ENCODE data around the gene SNAPC1. TPM values are rescaled to one million over a fixed set of nuclear protein-coding genes. Genes with fewer than 3 reads are reported as not detected.
A peak's percentile ranks its signal among the peaks of the same experiment; 100 is the strongest.

SNAPC1 gene, protein sequence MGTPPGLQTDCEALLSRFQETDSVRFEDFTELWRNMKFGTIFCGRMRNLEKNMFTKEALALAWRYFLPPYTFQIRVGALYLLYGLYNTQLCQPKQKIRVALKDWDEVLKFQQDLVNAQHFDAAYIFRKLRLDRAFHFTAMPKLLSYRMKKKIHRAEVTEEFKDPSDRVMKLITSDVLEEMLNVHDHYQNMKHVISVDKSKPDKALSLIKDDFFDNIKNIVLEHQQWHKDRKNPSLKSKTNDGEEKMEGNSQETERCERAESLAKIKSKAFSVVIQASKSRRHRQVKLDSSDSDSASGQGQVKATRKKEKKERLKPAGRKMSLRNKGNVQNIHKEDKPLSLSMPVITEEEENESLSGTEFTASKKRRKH
- 10.0 and 11.7 TPM in 2 replicates for total RNA-seq (2022)
- percentile 84 among the genes with signal in this experiment for Bru-seq, nascent RNA
- percentile 76 among the genes with signal in this experiment for BruChase-seq, experiment 1, labeled RNA remaining after a 6-hour chase
- BruChase-seq, experiment 2, labeled RNA remaining after a 2-hour chase: percentile 79 among the genes with signal in this experiment
- long read RNA-seq, transcript SNAPC1-201 (10 exons, 2,656 nt): major isoform, 25 of 31 reads
- long read RNA-seq, partial matches to known transcripts: 1 of 31 reads
- long read RNA-seq, other reads (novel, unspliced or antisense): 5 of 31 reads

DNA sequence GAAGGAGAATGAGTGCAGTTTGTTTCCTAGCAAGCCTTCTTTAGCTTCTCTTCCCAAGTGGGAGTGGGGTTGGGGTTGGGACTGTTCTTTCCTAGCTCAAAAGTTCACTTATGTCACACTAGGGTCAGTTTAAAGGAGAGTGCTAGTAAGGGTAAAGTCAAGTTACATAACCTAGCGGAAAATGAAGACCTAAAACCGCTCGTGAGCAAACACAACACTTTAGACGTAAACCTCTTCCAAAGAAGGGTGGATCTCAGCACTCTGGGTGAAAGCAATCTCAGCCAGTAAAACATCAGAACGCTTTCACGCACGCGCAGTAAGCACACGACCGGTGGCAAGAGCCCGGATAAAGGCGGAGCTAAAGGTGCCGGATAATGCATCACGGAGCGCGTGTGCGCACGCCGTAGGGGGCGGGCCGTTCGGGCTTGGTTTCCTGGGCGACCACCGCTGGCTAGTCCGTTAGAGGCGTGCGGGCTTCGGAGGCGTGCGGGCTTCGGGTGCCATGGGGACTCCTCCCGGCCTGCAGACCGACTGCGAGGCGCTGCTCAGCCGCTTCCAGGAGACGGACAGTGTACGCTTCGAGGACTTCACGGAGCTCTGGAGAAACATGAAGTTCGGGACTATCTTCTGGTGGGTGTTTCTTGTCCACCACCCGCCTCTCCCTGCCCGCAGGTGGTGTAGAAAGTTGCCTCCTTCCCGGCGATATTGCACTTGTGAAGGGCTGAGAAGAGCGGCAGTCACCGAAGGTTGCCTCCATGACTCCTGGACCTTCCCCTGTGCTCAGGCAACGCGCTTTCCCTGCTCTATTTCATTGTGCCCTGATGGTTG, at the start of gene SNAPC1:
Gene SNAPC1, plus strand, starts transcription at position 462 of the 828 bp plus-strand sequence. Its CDS starts 41 bp downstream, at position 503.
- Mint-ChIP-seq H3K36me3 (ENCODE audit: insufficient read depth, unreplicated experiment) (peaks cover 34% of the 10 kb centered on the region), H3K4me1 (ENCODE audit: low read depth, unreplicated experiment) (peaks cover 25% of the 10 kb centered on the region), H3K27ac (ENCODE audit: unreplicated experiment) (peak within 1 kb of the TSS; percentile 24), H3K27me3 (ENCODE audit: unreplicated experiment) (no peaks in the 10 kb centered on the region), H3K9me3 (ENCODE audit: low read depth, unreplicated experiment) (no peaks in the 10 kb centered on the region), H3K4me3 (ENCODE audit: low read depth, unreplicated experiment) (peak within 1 kb of the TSS; percentile 97)
- TF ChIP-seq, protein P1, sequence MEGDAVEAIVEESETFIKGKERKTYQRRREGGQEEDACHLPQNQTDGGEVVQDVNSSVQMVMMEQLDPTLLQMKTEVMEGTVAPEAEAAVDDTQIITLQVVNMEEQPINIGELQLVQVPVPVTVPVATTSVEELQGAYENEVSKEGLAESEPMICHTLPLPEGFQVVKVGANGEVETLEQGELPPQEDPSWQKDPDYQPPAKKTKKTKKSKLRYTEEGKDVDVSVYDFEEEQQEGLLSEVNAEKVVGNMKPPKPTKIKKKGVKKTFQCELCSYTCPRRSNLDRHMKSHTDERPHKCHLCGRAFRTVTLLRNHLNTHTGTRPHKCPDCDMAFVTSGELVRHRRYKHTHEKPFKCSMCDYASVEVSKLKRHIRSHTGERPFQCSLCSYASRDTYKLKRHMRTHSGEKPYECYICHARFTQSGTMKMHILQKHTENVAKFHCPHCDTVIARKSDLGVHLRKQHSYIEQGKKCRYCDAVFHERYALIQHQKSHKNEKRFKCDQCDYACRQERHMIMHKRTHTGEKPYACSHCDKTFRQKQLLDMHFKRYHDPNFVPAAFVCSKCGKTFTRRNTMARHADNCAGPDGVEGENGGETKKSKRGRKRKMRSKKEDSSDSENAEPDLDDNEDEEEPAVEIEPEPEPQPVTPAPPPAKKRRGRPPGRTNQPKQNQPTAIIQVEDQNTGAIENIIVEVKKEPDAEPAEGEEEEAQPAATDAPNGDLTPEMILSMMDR (IDR thresholded peaks at IDR 0.05; ENCODE audit: unreplicated experiment): no peak
- CTCF ChIA-PET: interaction anchor here (0.7 to 1.4 kb wide), 6 partner anchors 10 to 242 kb away, joined by 3 to 7 read pairs (median 3); no protein-coding TSS in a partner anchor
- TSS peak; percentile 43 for BruUV-seq (replicated peaks)
- intact Hi-C loops (cut with micrococcal nuclease; ENCODE audit: unreplicated experiment): no loop called here
- peak; percentile 95 for DNase-seq

DNA sequence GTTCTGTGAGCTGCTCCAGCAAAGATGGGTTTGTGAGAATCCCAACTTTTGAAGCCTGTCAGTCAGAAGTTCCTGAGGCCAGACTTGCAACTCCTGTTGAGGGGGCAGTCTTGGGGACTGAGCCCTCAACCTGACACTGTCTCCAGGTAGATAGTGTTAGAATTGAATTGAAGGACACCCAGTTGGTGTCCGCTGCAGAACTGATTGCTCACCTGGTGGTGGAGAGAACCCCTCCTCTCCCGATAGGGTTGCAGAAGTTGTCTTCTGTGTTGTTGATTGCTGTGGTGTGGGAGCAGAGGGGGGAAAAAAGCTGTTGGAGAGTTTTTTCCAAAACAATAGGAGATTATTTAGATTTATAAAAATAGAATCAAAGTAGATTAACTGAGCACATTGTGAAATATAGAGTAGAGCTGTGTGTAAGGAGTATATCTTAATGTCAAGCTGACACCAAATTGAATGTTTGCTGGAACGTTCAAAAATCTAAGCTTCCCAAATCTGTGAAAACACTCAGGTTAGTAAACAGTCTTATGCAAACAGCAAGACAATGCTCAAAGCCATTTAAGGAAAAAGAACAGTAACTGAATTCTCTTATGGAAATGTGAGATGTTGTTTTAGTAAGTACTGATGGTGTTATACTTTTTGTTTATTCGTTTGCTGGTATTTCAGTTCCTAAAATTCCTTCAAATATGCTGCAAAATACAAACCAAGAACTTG, 48.3 kb upstream of the SNAPC1 start:
- CTCF ChIA-PET: interaction anchor here (0.5 kb wide), 1 partner anchor 167 kb away, joined by 3 read pairs; no protein-coding TSS in a partner anchor
- intact Hi-C loops (cut with micrococcal nuclease; ENCODE audit: unreplicated experiment): no loop called here
- DNase-seq: no peak
- no TSS peak for BruUV-seq (replicated peaks)
- Mint-ChIP-seq H3K27me3 (ENCODE audit: unreplicated experiment) (no peaks in the 10 kb centered on the region), H3K9me3 (ENCODE audit: low read depth, unreplicated experiment) (no peaks in the 10 kb centered on the region), H3K27ac (ENCODE audit: unreplicated experiment) (peak overlapping the region; percentile 4), H3K4me1 (ENCODE audit: low read depth, unreplicated experiment) (peaks cover 43% of the 10 kb centered on the region), H3K36me3 (ENCODE audit: insufficient read depth, unreplicated experiment) (peaks cover 30% of the 10 kb centered on the region), H3K4me3 (ENCODE audit: low read depth, unreplicated experiment) (peak overlapping the region; percentile 34)
- TF ChIP-seq, protein P1 (IDR thresholded peaks at IDR 0.05; ENCODE audit: unreplicated experiment): no peak

DNA sequence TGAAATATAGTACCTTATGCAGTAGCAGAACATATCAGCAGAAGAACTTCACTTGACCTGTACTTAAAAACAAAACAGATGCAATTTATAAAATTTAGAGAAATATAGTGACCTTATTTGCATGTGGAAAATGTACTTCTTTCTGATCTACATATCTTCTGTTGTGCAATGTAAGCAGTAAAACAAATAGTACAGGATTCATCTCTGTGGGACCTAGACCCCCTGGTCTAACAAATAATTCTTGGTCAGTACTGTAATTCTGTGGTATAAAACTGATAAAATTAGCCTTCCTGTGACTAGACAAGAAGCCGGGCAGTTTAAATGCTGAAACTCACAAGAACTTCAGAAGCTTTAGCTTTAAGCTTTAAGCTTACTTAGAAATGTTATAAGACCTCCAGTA, 45.3 kb upstream of the SNAPC1 start:
- CTCF ChIA-PET: no interaction called here
- Mint-ChIP-seq H3K4me1 (ENCODE audit: low read depth, unreplicated experiment) (peaks cover 39% of the 10 kb centered on the region), H3K27ac (ENCODE audit: unreplicated experiment) (no peak overlapping the region)

More for the DNA sequence above, 45.3 kb upstream of the SNAPC1 start:
- H3K36me3 Mint-ChIP-seq (ENCODE audit: insufficient read depth, unreplicated experiment): peaks cover 41% of the 10 kb centered on the region
- no peak overlapping the region for H3K4me3 Mint-ChIP-seq (ENCODE audit: low read depth, unreplicated experiment)
- intact Hi-C loops (cut with micrococcal nuclease; ENCODE audit: unreplicated experiment): no loop called here
- DNase-seq: no peak
- no peaks in the 10 kb centered on the region for H3K9me3 Mint-ChIP-seq (ENCODE audit: low read depth, unreplicated experiment)
- BruUV-seq (replicated peaks): no TSS peak
- no peaks in the 10 kb centered on the region for H3K27me3 Mint-ChIP-seq (ENCODE audit: unreplicated experiment)
- TF ChIP-seq, protein P1 (IDR thresholded peaks at IDR 0.05; ENCODE audit: unreplicated experiment): no peak
